OCI-LY1 (cell line): Measurements from ENCODE around the gene CALHM4.
A peak's percentile ranks its signal among the peaks of the same experiment; 100 is the strongest.

Experiments used
- H2AFZ ChIP-seq: fragments of 200-600 bp; sonication (generic), shearing (Covaris generic); 2 replicates; pipeline ENCODE4 v1.6.0; 2014; ENCODE audit warnings: antibody characterized with exemption, mild to moderate bottlenecking, low read length
- H3F3A ChIP-seq: fragments of 200-600 bp; sonication (generic), shearing (Covaris generic); 2 replicates; pipeline ENCODE4 v1.6.0; 2014; ENCODE audit warnings: mild to moderate bottlenecking, antibody characterized with exemption, low read length, moderate library complexity; ENCODE audit not compliant: insufficient read depth
- H3K27ac ChIP-seq: fragments of 200-600 bp; sonication (generic); 2 replicates; pipeline ENCODE4 v1.5.1; 2014; ENCODE audit warnings: low read length, mixed run types, mild to moderate bottlenecking, low read depth; ENCODE audit not compliant: poor library complexity, severe bottlenecking
- H3K27me3 ChIP-seq: fragments of 200-600 bp; sonication (generic); 2 replicates; pipeline ENCODE4 v1.6.0; 2014; ENCODE audit warnings: antibody characterized with exemption, mild to moderate bottlenecking, low read length, moderate library complexity; ENCODE audit not compliant: insufficient read depth
- H3K36me3 ChIP-seq: fragments of 200-600 bp; sonication (generic); 2 replicates; pipeline ENCODE4 v1.6.1; 2014; ENCODE audit warnings: mild to moderate bottlenecking, antibody characterized with exemption, low read length, moderate library complexity, mixed read lengths; ENCODE audit not compliant: insufficient read depth
- H3K4me1 ChIP-seq: fragments of 200-600 bp; sonication (generic); 2 replicates; pipeline ENCODE4 v1.5.1; 2014; ENCODE audit warnings: mild to moderate bottlenecking, low read length, moderate library complexity; ENCODE audit not compliant: insufficient read depth, severe bottlenecking
- H3K4me2 ChIP-seq: fragments of 200-600 bp; sonication (generic), shearing (Covaris generic); 2 replicates; pipeline ENCODE4 v1.6.1; 2014; ENCODE audit warnings: low read length
- H3K4me3 ChIP-seq: fragments of 200-600 bp; sonication (generic); 2 replicates; pipeline ENCODE4 v1.5.1; 2014; ENCODE audit warnings: low read length, low read depth, mild to moderate bottlenecking, mixed read lengths; ENCODE audit not compliant: poor library complexity, severe bottlenecking
- H3K79me2 ChIP-seq: fragments of 200-600 bp; shearing (Covaris generic); 2 replicates; pipeline ENCODE4 v1.6.1; 2016; ENCODE audit warnings: mixed run types, low read length, mixed read lengths; ENCODE audit not compliant: insufficient read depth
- H3K9ac ChIP-seq: fragments of 200-600 bp; sonication (generic), shearing (Covaris generic); 2 replicates; pipeline ENCODE4 v1.6.1; 2014; ENCODE audit warnings: mild to moderate bottlenecking, low read length, mixed read lengths
- H3K9me2 ChIP-seq: fragments of 200-600 bp; sonication (generic), shearing (Covaris generic); 2 replicates; pipeline ENCODE4 v1.6.1; 2014; ENCODE audit warnings: low read depth, mild to moderate bottlenecking, low read length, mixed read lengths
- H3K9me3 ChIP-seq: fragments of 200-600 bp; shearing (Covaris generic); 2 replicates; pipeline ENCODE4 v1.6.1; 2014; ENCODE audit warnings: low read length, mixed read lengths
- H4K20me1 ChIP-seq: fragments of 200-600 bp; sonication (generic), shearing (Covaris generic); 2 replicates; pipeline ENCODE4 v1.6.0; 2016; ENCODE audit warnings: mild to moderate bottlenecking, low read length; ENCODE audit not compliant: insufficient read depth
- CTCF ChIP-seq: fragments of 200-600 bp; sonication (generic), shearing (Covaris generic); IDR thresholded peaks from 2 replicates; pipeline ENCODE4 v1.5.1; 2017; ENCODE audit warnings: mild to moderate bottlenecking, antibody characterized with exemption, low read length, moderate library complexity, mixed read lengths
- EZH2 ChIP-seq: fragments of 200-600 bp; sonication (generic), shearing (Covaris generic); IDR thresholded peaks from 2 replicates; pipeline ENCODE4 v1.8.0; 2017; ENCODE audit warnings: borderline replicate concordance, mixed run types, mild to moderate bottlenecking, antibody characterized with exemption, low read length, moderate library complexity, mixed read lengths

The CALHM4 gene

DNA sequence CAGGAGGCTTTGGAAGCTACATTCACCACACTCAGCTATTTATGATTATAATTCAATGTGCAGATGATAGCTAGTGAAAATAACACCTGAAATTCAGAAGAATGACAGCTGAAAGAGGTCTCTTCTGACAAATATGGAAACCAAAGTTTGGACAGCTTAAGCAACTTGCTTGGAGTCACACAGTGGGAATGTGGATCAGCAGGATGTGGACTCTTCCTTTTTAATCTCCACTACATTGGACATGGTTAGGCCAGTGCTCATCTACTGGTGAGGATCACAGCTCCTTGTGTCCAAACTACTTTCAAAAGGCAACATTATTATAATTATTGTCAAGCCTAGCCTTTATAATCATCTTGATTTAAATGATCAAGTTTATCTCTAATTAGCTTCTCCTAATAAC, 18.4 kb upstream of the CALHM4 start:
- H3K27me3 ChIP-seq: no peaks in the 10 kb centered on the region
- no peak overlapping the region for H3K27ac ChIP-seq
- H3K4me1 ChIP-seq: no peaks in the 10 kb centered on the region
- no peaks in the 10 kb centered on the region for H3K9me3 ChIP-seq
- no peak overlapping the region for H3K4me3 ChIP-seq
- H3F3A ChIP-seq: no peaks in the 10 kb centered on the region
- no peak overlapping the region for H3K4me2 ChIP-seq
- no peak for TF ChIP-seq CTCF
- TF ChIP-seq EZH2: no peak
- H2AFZ ChIP-seq: no peak overlapping the region
- no peaks in the 10 kb centered on the region for H3K79me2 ChIP-seq
- no peaks in the 10 kb centered on the region for H3K9me2 ChIP-seq
- H3K36me3 ChIP-seq: no peaks in the 10 kb centered on the region
- no peaks in the 10 kb centered on the region for H4K20me1 ChIP-seq
- no peak overlapping the region for H3K9ac ChIP-seq

DNA sequence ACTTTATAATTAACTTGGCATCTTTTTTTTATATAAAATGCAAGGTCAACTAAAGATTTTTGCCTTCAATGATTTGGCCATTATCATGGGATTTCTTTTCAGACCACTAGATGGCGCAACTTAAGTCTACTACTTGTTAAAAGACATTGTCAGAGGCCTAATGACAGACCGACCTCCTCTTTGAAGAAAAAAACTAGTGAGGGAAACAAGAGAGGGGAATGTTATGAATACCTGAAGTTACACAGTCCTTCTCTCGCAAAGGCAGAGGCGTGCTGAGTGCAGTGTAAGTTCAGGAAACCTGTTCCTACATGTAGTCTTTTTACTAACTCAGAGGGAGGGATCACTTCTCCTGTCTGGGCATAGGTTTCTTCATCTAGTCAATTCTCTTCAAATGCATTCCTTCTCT, 17.3 kb upstream of the CALHM4 start:
- Histone ChIP-seq H4K20me1 (no peaks in the 10 kb centered on the region), H2AFZ (no peak overlapping the region), H3K9ac (no peak overlapping the region), H3K4me1 (no peaks in the 10 kb centered on the region), H3F3A (no peaks in the 10 kb centered on the region), H3K9me2 (no peaks in the 10 kb centered on the region), H3K4me2 (no peak overlapping the region), H3K27ac (no peak overlapping the region), H3K79me2 (no peaks in the 10 kb centered on the region), H3K36me3 (no peaks in the 10 kb centered on the region), H3K27me3 (no peaks in the 10 kb centered on the region), H3K9me3 (no peaks in the 10 kb centered on the region), H3K4me3 (no peak overlapping the region)
- TF ChIP-seq EZH2 (no peak), CTCF (peak; percentile 73)

DNA sequence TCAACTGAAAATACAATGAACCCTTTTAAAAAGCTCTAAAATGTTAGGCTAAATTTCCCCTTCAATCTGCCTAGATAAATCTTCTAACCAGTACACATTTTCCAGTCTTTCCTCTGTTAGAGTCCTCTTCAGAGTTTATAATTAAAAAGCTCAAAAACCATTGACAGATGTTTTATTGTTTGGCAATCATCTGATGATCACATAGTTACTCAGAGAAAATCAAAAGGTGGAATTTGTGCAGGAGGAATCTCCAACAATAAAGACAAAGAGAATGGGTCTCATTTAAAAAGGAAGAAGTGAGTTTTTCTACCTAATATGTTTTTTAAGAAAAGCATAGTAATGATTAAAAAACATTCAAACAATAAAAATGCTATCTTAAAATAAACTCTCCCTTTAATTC, 11.1 kb upstream of the CALHM4 start:
- Histone ChIP-seq H3K9me3 (no peaks in the 10 kb centered on the region), H3K27ac (no peak overlapping the region), H3K27me3 (no peaks in the 10 kb centered on the region), H3K9me2 (no peaks in the 10 kb centered on the region), H3K4me1 (no peaks in the 10 kb centered on the region), H4K20me1 (no peaks in the 10 kb centered on the region), H2AFZ (no peak overlapping the region), H3F3A (no peaks in the 10 kb centered on the region), H3K4me2 (no peak overlapping the region), H3K9ac (no peak overlapping the region), H3K4me3 (no peak overlapping the region), H3K36me3 (no peaks in the 10 kb centered on the region), H3K79me2 (no peaks in the 10 kb centered on the region)
- TF ChIP-seq CTCF (no peak), EZH2 (no peak)
